ENCODE results near the gene DACT2.

The DACT2 gene

GRCh38 chr6:168348186-168348585 is 28.6 kb upstream of the DACT2 start:
- DNase-seq (ENCODE audit: low spot score): no peak

GRCh38 chr6:168347615-168348014 is 28.0 kb upstream of the DACT2 start:
- no peak for DNase-seq (ENCODE audit: low spot score)

GRCh38 chr6:168347053-168347452 is 27.5 kb upstream of the DACT2 start:
- no peak for DNase-seq (ENCODE audit: low spot score)

- DNase-seq (ENCODE audit: low spot score): no peak
These were observed 26.5 kb upstream of the DACT2 start for GRCh38 chr6:168345896-168346754.

- DNase-seq (ENCODE audit: low spot score): no peak
These were observed 25.7 kb upstream of the DACT2 start for GRCh38 chr6:168345266-168345665.

- no peak for DNase-seq (ENCODE audit: low spot score)
These were observed 24.8 kb upstream of the DACT2 start for GRCh38 chr6:168344338-168344737.

- no peak for DNase-seq (ENCODE audit: low spot score)
These were observed 23.9 kb upstream of the DACT2 start for GRCh38 chr6:168343239-168344150.

GRCh38 chr6:168342636-168343035 is 23.1 kb upstream of the DACT2 start:
- DNase-seq (ENCODE audit: low spot score): no peak

- DNase-seq (ENCODE audit: low spot score): no peak
These were observed 21.8 kb upstream of the DACT2 start for GRCh38 chr6:168341280-168341900.

- DNase-seq (ENCODE audit: low spot score): no peak
These were observed 21.2 kb upstream of the DACT2 start for GRCh38 chr6:168340819-168341218.

- DNase-seq (ENCODE audit: low spot score): no peak
These were observed 19.2 kb upstream of the DACT2 start for GRCh38 chr6:168338777-168339176.

- DNase-seq (ENCODE audit: low spot score): no peak
These were observed 17.4 kb upstream of the DACT2 start for GRCh38 chr6:168336967-168337366.

- no peak for DNase-seq (ENCODE audit: low spot score)
These were observed 14.4 kb upstream of the DACT2 start for GRCh38 chr6:168333989-168334388.

GRCh38 chr6:168333491-168333890 is 13.9 kb upstream of the DACT2 start:
- DNase-seq (ENCODE audit: low spot score): no peak

GRCh38 chr6:168333039-168333438 is 13.5 kb upstream of the DACT2 start:
- DNase-seq (ENCODE audit: low spot score): no peak

GRCh38 chr6:168332020-168332419 is 12.4 kb upstream of the DACT2 start:
- DNase-seq (ENCODE audit: low spot score): no peak

GRCh38 chr6:168331058-168331457 is 11.5 kb upstream of the DACT2 start:
- no peak for DNase-seq (ENCODE audit: low spot score)

- no peak for DNase-seq (ENCODE audit: low spot score)
These were observed 10.8 kb upstream of the DACT2 start for GRCh38 chr6:168330403-168330802.

GRCh38 chr6:168328086-168328485 is 8.5 kb upstream of the DACT2 start:
- DNase-seq (ENCODE audit: low spot score): no peak

GRCh38 chr6:168326294-168327261 is 7.0 kb upstream of the DACT2 start:
- DNase-seq (ENCODE audit: low spot score): no peak

- DNase-seq (ENCODE audit: low spot score): no peak
These were observed 3.4 kb upstream of the DACT2 start for GRCh38 chr6:168322966-168323365.

All from activated CD4-positive, alpha-beta T cell treated with anti-CD3 and anti-CD28 coated beads, Interleukin-2, Interleukin-4, amounts not matched to agents 100 ng/mL and 50 ng/mL, durations not matched to agents 16 hours and 8 hours (primary cell).